Measurements from ENCODE around the gene SOX10. TPM values are rescaled to one million over a fixed set of nuclear protein-coding genes. Genes with fewer than 3 reads are reported as not detected.
A peak's percentile ranks its signal among the peaks of the same experiment; 100 is the strongest.

SOX10 gene
- total and polyA plus RNA-seq, 2 of the 13 experiments (the other 11 are each of a cell fraction or from before 2014, with no cell fraction given): not detected

DNA sequence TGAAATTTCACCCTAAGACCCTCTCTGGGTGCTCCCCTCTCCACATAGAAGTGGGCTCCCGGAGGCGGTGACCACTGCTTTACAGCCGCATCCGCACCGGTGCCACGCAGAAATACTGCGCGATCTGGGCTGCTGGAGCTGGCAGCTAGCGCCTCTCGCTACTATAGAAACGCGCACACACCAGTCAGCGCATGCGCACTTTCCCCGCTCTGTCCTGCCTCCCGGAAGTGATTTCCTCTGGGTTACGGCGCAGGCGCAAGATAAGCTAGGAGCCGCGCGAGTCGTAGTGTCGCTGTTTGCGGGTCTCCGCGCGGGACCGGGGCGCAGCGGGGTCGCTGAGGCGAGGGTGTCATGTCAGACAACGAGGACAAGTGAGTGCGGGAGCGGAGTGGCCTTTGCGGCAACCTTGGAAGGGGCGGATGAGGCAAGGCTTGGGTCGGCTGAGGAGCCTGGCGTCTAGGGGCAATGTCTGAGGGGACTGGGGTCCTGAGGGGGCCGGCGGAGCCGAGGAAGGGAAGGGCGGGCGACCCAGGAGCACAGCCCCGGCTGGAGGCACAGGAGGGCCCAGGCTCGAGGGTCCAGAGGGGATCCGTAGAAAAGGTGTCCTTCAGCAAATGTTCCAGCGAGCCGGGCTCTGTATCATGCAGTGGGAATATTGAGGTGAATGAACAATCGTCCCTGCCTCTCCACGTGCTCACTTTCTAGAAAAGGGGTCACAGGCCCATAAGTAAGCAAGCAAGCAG is 30.7 kb downstream of the SOX10 start, which contains the start of the genes C22orf23 and POLR2F (continued):
- TF ChIP-seq ZNF501 (CRISPR knock-in tag; IDR thresholded peaks at IDR 0.05): peak; percentile 90
- TF ChIP-seq, protein P1, sequence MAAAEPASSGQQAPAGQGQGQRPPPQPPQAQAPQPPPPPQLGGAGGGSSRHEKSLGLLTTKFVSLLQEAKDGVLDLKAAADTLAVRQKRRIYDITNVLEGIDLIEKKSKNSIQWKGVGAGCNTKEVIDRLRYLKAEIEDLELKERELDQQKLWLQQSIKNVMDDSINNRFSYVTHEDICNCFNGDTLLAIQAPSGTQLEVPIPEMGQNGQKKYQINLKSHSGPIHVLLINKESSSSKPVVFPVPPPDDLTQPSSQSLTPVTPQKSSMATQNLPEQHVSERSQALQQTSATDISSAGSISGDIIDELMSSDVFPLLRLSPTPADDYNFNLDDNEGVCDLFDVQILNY (CRISPR knock-in tag; conservative IDR thresholded peaks at IDR 0.05): 0 out of 2 replicates have a peak, but pooled peaks have one; percentile 48
- no peak for TF ChIP-seq EHMT2 (IDR thresholded peaks at IDR 0.05; ENCODE audit: borderline replicate concordance, low read depth, low read length)
- no peak for TF ChIP-seq SP1 (IDR thresholded peaks at IDR 0.05)
- TF ChIP-seq SP1 (CRISPR knock-in tag; IDR thresholded peaks at IDR 0.05): 0 out of 2 replicates have a peak, but pooled peaks have one; percentile 14
- TF ChIP-seq ZIK1 (CRISPR knock-in tag; IDR thresholded peaks at IDR 0.05; ENCODE audit: borderline replicate concordance, low read depth): no peak
- TF ChIP-seq ZNF224 (CRISPR knock-in tag; IDR thresholded peaks at IDR 0.05): 0 out of 2 replicates have a peak, but pooled peaks have one; percentile 0
- TF ChIP-seq SIN3A (IDR thresholded peaks at IDR 0.05; ENCODE audit: borderline replicate concordance, low read depth, low read length): peak; percentile 94
- TF ChIP-seq, protein P2, sequence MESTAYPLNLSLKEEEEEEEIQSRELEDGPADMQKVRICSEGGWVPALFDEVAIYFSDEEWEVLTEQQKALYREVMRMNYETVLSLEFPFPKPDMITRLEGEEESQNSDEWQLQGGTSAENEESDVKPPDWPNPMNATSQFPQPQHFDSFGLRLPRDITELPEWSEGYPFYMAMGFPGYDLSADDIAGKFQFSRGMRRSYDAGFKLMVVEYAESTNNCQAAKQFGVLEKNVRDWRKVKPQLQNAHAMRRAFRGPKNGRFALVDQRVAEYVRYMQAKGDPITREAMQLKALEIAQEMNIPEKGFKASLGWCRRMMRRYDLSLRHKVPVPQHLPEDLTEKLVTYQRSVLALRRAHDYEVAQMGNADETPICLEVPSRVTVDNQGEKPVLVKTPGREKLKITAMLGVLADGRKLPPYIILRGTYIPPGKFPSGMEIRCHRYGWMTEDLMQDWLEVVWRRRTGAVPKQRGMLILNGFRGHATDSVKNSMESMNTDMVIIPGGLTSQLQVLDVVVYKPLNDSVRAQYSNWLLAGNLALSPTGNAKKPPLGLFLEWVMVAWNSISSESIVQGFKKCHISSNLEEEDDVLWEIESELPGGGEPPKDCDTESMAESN (CRISPR knock-in tag; conservative IDR thresholded peaks at IDR 0.05): 0 out of 2 replicates have a peak, but pooled peaks have one; percentile 39
- no peak for TF ChIP-seq SNAI1 (CRISPR knock-in tag; IDR thresholded peaks at IDR 0.05; ENCODE audit: borderline replicate concordance)
- no peak for TF ChIP-seq REL (CRISPR knock-in tag; conservative IDR thresholded peaks at IDR 0.05)
- TF ChIP-seq CHD4 (IDR thresholded peaks at IDR 0.05; ENCODE audit: borderline replicate concordance, low read length): no peak
- TF ChIP-seq PAF1 (CRISPR knock-in tag; IDR thresholded peaks at IDR 0.05): no peak
- TF ChIP-seq NBN (conservative IDR thresholded peaks at IDR 0.05): no peak
- TF ChIP-seq ZNF891 (CRISPR knock-in tag; IDR thresholded peaks at IDR 0.05): no peak
- TF ChIP-seq, protein P3, sequence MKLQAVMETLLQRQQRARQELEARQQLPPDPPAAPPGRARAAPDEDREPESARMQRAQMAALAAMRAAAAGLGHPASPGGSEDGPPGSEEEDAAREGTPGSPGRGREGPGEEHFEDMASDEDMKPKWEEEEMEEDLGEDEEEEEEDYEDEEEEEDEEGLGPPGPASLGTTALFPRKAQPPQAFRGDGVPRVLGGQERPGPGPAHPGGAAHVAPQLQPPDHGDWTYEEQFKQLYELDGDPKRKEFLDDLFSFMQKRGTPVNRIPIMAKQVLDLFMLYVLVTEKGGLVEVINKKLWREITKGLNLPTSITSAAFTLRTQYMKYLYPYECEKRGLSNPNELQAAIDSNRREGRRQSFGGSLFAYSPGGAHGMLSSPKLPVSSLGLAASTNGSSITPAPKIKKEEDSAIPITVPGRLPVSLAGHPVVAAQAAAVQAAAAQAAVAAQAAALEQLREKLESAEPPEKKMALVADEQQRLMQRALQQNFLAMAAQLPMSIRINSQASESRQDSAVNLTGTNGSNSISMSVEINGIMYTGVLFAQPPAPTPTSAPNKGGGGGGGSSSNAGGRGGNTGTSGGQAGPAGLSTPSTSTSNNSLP (IDR thresholded peaks at IDR 0.05; ENCODE audit: low read depth, low read length): no peak
- no peak for TF ChIP-seq PAX8 (CRISPR knock-in tag; IDR thresholded peaks at IDR 0.05; ENCODE audit: borderline replicate concordance)
- peak; percentile 99 for TF ChIP-seq GABPB1 (CRISPR knock-in tag; IDR thresholded peaks at IDR 0.05)
- no peak; the same call in 1 of the 2 replicates for TF ChIP-seq ATF7-NPFF (CRISPR knock-in tag; IDR thresholded peaks at IDR 0.05; ENCODE audit: low read depth)
- TF ChIP-seq FOXA3 (CRISPR knock-in tag; IDR thresholded peaks at IDR 0.05): no peak; the same call in 1 of the 2 replicates
- TF ChIP-seq AHR (CRISPR knock-in tag; IDR thresholded peaks at IDR 0.05): peak; percentile 79; the same call in 1 of the 2 replicates
- peak; percentile 40; the same call in 1 of the 2 replicates for TF ChIP-seq ZSCAN25 (CRISPR knock-in tag; IDR thresholded peaks at IDR 0.05)
- no peak for TF ChIP-seq TMF1 (CRISPR knock-in tag; IDR thresholded peaks at IDR 0.05; ENCODE audit: low read depth)
- TF ChIP-seq, protein P4, sequence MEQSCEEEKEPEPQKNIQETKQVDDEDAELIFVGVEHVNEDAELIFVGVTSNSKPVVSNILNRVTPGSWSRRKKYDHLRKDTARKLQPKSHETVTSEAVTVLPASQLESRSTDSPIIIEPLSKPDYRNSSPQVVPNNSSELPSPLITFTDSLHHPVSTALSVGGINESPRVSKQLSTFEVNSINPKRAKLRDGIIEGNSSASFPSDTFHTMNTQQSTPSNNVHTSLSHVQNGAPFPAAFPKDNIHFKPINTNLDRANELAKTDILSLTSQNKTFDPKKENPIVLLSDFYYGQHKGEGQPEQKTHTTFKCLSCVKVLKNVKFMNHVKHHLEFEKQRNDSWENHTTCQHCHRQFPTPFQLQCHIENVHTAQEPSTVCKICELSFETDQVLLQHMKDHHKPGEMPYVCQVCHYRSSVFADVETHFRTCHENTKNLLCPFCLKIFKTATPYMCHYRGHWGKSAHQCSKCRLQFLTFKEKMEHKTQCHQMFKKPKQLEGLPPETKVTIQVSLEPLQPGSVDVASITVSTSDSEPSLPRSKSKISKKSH (CRISPR knock-in tag; IDR thresholded peaks at IDR 0.05; ENCODE audit: borderline replicate concordance): peak; percentile 8; the same call in 1 of the 2 replicates

Data from HepG2 (cell line).